GM19395 (cell line): Measurements from ENCODE around the gene WHRN.

Source experiments
- ATAC-seq: cut with Tn5 transposase; IDR thresholded peaks from one replicate; pipeline ENCODE4 v1.9.1; 2021; ENCODE audit warnings: mild to moderate bottlenecking, moderate library complexity; ENCODE audit not compliant: unreplicated experiment

Gene WHRN

DNA sequence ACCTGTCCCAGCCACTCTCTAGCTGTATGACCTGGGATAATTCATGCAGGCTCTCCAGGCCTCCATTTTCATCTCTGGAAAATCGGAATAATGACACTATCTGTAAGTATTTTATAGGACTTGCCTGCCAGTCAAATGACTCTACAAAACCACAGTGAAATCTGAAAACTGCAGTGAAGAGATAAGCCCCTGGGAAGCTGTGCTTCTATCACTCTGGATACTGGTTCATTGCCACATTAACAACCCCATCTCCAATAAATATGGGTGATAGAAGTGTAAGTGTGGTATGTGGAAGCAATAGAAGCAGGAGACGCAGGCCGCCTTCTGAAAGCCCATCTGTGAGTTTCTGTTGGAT lies 31.8 kb downstream of the WHRN start:
- ATAC-seq, result no peak

GRCh38 chr9:114472765-114473446 lies 32.4 kb downstream of the WHRN start:
- ATAC-seq, result no peak

GRCh38 chr9:114471157-114471556 lies 34.1 kb downstream of the WHRN start:
- no peak for ATAC-seq

- no peak for ATAC-seq
Measured at GRCh38 chr9:114470581-114470980, 34.7 kb downstream of the WHRN start.

- ATAC-seq, result no peak
Measured at GRCh38 chr9:114470121-114470520, 35.2 kb downstream of the WHRN start.

DNA sequence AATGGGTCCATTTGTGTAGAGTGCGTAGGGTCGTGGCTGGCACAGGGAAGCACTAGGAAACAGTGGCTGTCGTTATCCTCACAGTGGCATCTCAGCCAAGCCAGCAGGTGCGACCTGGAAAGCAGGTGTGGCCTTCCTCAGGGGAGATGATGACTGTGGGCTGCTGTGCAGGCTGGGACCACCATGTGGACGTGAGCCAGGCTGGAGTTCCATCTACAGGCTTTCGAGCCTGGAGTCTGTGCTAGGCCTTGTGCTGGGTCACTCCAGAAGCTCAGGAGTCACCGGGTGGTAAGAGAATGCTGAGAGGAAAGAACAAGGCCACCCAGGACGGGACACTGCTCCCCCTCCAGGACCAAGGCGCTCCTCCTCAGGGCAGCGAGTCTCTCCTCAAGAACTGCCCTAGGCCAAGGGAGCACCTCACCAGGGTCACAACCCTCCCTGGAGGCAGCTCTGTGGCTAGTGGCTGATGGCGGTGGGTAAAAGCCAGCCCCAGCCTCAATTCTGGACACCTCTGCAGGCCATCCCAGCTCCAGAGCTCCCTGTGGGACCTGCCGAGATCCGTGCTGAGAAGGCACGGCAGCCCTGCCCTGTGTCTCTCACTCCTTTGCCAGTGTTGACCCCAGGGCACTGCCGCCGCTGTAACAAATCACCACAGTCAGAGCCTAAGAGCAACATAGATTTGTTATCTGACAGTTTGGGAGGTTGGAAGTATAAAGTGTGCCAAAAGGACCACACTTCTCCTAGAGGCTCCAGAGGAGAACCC lies 36.0 kb downstream of the WHRN start:
- ATAC-seq, result no peak

- no peak for ATAC-seq
Measured at GRCh38 chr9:114467910-114468309, 37.4 kb downstream of the WHRN start.

DNA sequence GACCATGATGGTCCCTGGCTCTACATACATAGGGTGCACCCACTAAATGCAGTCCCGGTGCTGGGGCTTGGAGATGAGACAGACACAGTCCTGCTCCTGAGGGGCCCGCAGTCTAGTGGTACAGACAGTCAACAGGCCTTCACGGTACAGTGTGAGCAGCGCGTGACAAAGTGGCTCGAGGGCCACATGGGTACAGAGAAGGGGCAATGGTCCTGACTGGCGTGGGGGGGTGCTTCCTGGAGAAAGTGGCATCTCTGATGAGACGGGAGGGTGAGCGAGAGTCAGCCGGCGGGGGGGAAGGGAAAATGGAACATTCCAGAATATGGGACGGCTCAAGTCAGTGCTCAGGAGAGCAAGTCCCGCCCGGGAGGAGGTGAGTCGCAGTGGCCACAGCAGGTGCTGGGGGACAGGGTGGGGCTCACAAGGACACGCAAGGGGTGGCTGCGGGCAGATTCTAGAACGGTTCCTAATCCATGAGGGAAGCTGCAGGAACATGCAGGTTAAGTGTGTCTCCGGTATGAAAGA lies 38.0 kb downstream of the WHRN start:
- ATAC-seq, result no peak

DNA sequence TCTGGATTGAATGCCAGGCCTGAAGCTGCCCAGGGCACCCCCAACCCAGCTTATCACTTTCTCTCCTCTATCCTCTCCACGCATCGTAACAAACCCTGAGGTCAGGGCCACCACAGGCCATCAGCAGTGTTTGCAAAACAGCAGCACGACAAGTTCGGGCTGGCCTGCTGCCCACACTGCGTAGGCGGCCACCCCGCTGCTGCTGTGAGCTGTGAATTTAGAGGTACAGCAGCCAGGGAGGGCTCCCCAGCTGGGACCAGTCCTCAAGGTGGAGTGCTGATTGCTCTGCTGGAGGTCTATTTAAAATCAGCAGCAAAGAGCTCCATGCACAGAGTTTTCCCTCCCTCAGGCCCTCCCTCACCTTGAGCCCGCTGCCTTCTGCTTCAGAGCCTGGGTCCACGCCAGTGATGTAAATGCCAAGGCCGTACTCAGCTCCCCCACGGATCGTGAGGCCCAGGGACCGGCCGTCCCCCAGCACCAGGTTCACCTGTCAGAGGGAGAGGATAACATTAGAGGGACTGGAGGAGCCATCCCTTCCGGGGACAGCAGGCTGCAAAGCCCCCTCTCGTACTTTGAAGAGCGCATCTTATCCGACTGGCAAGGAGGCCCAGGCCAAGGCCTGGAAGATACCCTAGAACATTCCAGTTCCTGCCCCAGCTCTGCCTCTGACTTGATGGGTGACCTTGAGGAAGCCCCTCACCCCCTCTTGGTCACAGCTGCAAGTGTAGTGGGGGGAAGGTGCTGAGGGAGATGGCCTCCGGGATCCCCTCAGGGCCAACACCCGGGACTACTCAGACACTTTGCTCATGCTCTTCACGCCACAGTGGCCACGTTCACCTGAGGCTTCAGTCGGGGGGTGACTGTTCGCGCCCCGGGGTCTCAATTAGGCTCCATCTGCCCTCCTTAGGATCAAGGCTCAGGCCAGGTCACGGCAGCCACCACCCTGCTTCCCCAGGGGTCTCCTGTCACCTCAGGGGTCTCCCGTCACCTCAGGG lies 39.1 kb downstream of the WHRN start:
- no peak for ATAC-seq

DNA sequence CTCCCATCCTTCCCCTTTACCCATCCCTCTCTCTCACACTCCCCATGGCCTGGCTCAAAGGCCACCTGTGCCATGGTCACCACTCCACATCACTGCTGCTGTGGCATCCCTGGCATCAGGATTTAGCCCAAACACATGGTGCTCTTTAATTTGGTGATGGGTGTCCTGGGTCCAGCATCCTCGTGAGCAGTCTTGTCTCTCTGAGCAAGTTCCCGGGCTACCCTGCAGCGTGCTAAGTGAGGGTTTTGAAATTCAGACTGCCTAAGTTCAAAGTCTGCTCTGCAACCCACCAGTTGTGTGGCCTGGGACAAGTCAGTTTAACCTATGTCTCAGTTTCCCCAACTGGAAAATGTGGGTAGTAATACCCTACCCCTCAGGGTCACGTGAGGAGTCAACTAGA lies 39.9 kb downstream of the WHRN start:
- no peak for ATAC-seq

- ATAC-seq, result no peak
Measured at GRCh38 chr9:114464281-114465051, 40.8 kb downstream of the WHRN start.

DNA sequence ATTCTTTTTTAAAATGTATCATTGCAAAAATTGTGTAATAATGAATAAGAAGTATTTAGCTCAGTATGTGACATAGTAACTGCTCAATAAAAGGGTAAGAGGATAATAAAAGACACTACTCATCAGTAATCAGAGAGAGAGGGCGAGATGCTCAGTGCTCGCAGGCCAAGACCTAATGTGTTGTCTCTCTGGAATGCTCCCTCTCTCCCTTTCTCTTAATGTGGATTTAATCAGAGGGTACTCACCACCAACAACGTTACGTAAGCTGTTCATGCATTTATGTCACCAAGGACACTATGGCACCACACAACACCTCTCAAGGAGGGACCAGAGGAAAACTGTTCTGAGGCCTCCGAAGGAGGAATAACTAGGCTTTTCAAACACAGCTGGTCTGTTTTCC lies 42.5 kb downstream of the WHRN start:
- no peak for ATAC-seq

GRCh38 chr9:114461468-114461867 lies 43.8 kb downstream of the WHRN start:
- ATAC-seq, result no peak

- ATAC-seq, result no peak
Measured at GRCh38 chr9:114460513-114461199, 44.6 kb downstream of the WHRN start.

DNA sequence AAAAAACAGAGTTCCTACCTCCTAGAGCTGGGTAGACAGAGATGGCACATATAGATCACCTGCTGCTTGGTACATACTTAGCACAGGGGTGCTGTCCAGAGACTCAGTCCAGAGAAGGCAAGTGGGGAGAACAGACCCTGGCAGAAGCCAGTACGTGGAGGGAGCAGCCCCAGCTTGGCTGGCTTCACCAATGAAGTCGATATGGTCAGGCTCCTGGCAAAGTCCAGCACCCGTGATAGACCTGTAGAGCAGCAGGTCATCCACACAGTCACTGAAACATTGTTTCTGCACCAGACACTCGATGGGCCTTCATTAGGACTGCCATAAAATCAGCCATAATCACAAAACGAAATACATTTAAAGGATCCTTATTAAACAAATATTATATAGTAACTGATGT lies 45.8 kb downstream of the WHRN start:
- ATAC-seq, result no peak

- no peak for ATAC-seq
Measured at GRCh38 chr9:114456929-114457328, 48.3 kb downstream of the WHRN start.

GRCh38 chr9:114454652-114455051 lies 50.6 kb downstream of the WHRN start:
- no peak for ATAC-seq

DNA sequence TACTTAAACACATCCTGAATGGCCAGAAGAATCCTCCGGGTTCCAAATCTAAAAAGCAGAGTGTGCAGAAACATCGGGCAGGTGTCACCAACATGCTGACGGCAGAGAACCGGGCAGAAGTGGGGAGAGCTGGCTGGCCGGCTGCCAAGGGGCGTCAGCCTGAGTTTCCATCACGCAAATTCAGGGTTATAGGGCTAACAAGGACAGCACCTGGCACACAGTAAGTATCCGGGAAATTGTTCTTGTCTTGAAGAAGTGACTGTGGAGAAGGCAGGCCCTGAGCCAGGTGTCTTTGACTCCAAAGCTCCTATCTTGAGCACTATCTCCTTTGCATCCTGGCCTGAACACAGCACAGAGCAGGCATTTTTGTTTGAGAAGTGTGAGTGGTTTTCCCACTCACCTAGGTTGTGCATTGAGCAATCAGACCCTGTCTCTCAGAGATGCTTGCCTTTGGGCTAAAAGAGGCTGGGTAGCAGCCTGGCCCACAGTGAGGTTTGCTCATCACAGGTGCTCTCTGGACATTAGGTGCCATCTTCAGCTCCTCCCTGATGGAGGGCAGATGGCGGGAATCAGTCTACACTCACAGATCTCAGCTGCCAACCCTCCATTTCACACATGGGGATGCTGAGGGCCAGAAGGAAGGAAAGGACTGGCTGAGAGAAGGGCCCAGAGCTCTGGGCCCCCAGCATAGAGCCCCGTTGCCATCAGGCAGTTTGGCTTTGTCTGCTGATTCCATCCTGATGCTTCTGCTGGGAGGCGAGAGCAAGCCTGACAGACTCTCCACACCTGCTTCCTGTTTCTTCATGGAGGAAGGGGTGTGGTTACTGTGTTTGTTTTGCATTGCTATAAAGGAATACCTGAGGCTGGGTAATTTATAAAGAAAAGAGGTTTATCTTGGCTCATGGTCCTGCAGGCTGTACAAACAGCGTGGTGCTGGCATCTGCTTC lies 52.8 kb downstream of the WHRN start:
- no peak for ATAC-seq

GRCh38 chr9:114451707-114452031 lies 53.6 kb downstream of the WHRN start:
- no peak for ATAC-seq
